Activated CD4-positive, alpha-beta T cell treated with anti-CD3 and anti-CD28 coated beads, Interleukin-2, Interleukin-6, amounts not matched to agents 100 ng/mL and 50 ng/mL, durations not matched to agents 16 hours and 8 hours (primary cell): Measurements from ENCODE around the gene SLC12A3.
"Not testable (repeated sequence)": the region's sequence is repeated elsewhere in the genome, so short reads cannot be mapped to it uniquely, and the experiment has no call there.

Experiments used
- DNase-seq: peaks from one replicate; pipeline ENCODE4 v3.0.0-alpha.2; 2020

SLC12A3 gene

GRCh38 chr16:56869513-56870275 lies 4.7 kb downstream of the SLC12A3 start:
- DNase-seq = peak; percentile 60

- DNase-seq = no peak
Measured at GRCh38 chr16:56870276-56870888, 5.4 kb downstream of the SLC12A3 start.

- no peak for DNase-seq
Measured at GRCh38 chr16:56871172-56871593, 6.2 kb downstream of the SLC12A3 start.

DNA sequence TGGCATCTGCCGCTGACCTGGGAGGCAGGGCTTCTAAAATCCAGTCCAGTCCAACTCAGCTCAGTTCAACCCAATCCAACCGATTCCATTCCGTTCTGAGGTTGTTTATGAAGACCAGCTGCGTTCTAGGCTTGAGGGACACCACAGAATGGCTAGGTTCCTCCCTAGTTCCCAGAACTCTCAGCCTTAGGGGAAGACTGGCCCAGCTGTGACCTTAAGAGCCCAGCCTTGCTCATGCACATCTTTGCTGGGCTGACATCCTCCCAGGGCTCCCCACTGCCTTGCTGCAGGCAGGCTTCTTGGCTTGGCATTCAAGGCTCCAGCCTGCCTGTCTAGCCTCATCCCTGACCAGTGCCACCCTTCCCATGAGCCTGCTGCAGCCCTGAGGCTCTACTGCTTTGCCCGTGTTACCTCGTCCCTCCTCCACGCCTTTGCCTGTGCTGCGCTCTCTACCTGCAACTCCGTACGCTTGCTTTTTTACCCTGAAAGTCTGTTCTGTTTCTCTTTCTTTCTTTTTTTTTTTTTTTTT lies 7.9 kb downstream of the SLC12A3 start:
- DNase-seq = no peak

GRCh38 chr16:56874800-56875199 lies 9.8 kb downstream of the SLC12A3 start:
- no peak for DNase-seq

DNA sequence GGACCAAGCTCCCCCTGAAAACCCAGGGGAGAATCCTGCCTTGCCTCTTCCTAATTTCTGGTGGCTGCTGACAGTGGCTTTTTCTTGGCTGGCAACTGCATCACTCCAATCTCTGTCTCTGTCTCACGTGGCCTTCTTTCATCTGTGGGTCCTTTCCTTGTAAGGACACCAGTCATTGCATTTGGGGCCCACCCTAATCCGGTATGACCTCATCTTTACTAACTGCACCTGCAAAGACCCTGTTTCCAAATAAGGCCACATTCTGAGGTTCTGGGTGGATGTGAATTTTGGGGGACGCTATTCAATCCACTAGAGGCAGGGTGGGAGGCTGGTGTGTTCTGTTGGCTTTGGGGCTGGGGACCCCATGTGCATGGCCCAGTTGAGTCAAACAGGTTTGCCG lies 11.0 kb downstream of the SLC12A3 start:
- no peak for DNase-seq

DNA sequence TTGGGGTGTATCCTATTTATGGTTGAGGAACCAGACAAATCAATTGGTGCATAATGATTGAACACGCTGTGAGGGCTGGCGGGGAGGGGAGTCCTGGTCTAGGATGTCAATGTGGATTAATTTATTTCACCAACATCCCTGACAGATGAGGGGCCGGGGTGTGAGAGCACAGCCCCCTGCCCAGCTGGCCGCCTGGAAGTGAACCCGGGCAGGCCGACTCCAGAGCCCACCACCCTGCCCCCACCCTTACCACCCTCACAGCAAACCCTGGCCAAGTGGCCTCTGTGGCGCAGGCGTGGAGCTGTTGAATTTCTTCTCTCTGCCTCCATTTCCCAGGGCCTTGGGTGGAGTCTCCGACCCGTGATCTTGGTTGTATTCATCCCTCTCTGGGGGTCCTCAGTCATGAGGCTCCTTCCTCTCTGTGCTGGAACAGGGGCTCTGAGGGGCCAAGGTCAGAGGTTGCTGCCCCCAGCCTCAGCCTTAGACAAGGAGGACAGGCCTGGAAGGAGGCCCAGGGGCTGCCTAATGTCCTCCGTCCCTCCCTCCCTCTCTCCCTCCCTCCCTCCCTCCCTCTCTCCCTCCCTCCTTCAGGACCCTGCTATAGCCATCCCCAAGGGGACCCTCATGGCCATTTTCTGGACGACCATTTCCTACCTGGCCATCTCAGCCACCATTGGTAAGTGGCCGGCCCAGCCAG lies 12.6 kb downstream of the SLC12A3 start:
- no peak for DNase-seq

DNA sequence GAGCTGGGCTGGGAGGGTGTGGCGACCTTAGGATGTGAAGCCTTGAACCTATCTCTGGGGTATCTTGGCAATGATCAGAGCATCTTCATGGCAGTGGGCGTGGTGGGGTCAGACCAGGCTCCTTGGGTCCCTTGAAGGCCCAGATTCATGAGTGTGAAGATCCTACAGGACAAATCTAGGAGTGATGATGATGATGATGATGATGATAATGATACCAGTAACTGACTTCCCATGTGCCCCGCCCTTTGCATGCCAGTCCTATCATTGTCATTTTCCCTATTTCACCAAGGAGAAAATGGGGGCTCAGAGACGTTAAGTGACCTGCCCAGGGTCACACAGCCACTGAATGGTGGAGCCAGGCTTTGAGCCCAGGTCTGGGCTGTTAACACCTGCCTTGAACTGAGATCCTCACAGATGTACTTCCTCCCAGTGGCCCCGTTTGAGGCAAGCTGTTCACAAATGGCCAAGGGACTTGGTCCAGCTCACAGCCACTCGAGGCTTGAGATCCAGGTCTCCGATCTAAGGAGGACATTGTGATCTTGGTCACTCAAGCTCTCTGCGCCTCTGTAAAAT lies 13.4 kb downstream of the SLC12A3 start:
- DNase-seq = no peak

DNA sequence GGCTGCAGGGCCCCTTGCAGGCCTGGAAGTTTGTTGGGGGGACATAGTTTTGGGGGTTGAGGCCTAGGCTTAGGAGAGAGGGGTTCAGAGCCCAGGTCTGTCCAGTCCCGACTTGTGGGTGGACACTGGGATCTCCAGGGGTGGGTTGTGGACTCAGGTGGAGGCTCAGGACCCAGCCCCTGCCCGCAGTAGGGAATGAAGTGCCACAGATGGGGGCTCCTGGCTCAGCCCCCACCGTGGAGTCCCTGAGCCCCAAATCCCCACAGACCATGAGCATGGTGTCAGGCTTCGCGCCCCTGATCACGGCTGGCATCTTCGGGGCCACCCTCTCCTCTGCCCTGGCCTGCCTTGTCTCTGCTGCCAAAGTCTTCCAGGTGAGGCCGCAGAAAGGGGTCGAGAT lies 14.3 kb downstream of the SLC12A3 start:
- no peak for DNase-seq

DNA sequence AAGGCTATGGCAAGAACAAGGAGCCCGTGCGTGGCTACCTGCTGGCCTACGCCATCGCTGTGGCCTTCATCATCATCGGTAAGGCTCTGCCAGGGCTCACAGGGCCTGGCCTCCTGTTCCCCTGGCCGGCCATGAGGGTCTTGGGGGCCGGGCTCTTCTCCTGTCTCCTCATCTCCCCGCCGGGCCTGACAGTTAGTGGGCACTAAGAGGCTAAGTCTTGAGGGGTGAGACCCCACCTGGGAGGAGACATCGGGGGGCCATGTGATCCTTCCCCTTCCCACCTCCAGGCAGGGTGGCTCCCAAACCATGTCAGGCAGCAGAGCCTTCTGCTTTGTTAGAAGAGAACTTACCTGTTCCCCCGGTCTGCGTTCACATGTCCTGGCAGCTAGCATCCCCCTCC lies 15.2 kb downstream of the SLC12A3 start:
- no peak for DNase-seq

GRCh38 chr16:56880685-56881084 lies 15.7 kb downstream of the SLC12A3 start:
- DNase-seq = no peak

DNA sequence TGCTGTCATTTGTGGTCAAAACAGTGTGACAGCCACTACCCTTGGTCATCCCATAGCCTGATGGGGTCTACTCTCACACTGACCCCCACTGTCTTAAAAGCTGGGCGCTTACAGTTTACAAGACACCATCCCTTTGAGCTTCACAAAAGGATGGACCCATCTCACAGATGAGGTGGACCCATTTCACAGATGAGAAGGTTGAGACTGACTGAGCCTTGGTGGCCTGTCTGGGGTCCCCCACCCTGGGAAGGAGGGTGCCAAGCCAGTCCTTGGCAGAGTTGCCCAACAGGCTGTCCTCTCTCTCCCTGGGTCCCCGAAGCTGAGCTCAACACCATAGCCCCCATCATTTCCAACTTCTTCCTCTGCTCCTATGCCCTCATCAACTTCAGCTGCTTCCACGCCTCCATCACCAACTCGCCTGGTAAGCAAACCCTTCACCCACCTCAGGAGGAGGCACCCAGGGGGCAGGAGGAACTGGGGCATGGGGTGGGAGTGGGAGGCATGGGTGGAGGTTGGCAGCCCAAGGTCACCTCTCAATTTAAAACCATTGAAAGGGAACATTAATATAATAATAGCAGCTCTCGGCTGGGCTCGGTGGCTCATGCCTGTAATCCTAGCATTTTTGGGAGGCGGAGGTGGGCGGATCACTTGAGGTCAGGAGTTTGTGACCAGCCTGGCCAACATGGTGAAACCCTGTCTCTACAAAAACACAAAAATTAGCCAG lies 17.2 kb downstream of the SLC12A3 start:
- DNase-seq = no peak

- DNase-seq = no peak
Measured at GRCh38 chr16:56883586-56883985, 18.6 kb downstream of the SLC12A3 start.

GRCh38 chr16:56884026-56884582 lies 19.1 kb downstream of the SLC12A3 start:
- no peak for DNase-seq

DNA sequence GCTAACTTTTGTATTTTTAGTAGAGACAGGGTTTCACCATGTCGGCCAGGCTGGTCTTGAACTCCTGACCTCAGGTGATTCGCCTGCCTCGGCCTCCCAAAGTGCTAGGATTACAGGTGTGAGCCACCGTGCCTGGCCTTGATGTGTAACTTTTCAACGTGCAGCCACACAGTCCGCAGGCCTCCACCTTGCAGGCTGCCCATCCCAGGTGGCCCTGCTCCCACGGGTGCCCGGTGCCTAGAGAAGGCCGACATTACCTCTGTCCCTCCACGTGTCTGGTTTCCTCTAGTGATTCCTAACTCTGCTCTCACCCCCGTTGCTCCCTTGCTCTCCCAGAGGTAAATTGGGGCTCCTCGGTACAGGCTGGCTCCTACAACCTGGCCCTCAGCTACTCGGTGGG lies 19.9 kb downstream of the SLC12A3 start:
- DNase-seq = not testable (repeated sequence)

DNA sequence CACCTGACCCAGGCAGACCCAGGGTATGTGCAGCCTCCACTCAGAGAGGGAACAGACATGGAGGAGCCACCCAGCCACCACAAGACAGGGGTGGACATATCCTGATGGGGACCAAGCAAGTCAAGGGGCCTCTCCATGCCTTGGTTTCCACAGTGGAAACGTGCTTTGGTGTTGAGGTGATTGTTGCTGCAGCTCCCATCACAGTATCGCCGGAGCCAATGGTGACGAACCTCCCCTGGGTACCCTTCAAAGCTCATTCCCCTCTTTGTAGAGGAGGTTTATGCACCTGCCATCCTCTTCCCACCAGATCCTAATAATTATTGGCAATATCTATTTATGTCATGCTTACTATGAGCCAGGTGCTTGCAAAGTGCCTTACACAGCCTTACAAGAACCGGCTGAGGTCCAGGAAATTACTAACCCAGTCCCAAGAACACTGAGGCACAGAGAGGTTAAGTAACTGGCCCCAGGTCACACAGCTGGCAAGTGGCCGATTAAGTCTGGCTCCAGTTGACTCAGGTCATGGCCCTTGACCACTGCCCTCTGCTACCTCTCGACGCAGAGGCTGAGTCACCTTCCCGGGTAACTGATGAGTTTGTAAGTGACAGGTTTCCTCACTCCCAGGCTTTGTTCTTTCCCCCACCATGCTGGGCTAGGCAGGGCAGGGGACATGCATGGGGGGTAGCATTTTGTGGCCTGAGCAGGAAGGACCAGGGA lies 20.6 kb downstream of the SLC12A3 start:
- no peak for DNase-seq

DNA sequence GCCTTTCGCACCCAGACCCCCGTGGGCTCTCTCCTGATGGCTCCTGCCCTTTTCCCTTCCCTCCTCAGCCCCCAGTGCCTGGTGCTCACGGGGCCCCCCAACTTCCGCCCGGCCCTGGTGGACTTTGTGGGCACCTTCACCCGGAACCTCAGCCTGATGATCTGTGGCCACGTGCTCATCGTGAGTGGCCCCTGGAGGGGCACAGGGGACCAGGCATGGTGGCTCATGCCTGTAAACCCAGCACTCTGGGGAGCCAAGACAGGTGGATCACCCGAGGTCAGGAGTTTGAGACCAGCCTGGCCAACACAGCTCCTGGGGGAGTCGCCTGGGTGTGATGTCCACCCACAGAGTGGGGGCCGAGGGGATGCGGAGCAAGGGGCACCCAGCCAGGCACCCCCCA lies 21.3 kb downstream of the SLC12A3 start:
- no peak for DNase-seq

DNA sequence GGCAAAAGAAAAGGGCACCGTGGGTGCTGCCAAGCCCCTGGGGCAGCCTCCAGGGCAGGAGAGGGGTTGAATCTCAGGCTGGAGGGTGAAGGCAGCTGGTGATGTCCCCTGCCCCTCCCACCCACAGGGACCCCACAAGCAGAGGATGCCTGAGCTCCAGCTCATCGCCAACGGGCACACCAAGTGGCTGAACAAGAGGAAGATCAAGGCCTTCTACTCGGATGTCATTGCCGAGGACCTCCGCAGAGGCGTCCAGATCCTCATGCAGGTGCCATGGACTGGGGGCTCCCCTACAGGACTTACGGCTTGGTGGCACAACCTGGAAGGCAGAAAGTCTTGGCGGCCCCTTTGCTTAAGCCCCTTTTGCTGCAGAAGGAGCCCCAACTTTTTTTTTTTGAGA lies 21.8 kb downstream of the SLC12A3 start:
- DNase-seq = no peak

DNA sequence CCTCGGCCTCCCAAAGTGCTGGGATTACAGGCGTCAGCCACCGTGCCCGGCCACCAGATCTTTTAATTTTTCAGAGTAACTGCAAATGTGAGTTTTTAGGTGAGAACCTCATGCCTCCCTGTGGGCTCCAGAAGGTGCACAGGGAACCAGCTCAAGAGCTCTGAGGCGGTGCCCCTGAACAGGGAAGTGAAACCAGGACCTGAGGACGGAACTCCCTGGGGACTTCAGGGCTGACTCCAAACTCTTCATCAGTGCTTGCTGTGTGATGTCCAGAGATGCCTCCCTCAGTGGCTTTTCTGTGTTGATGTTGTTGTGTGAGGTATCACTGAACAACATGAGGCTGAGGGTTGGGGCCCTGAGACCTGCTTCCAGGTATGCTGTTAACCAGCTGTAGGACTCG lies 23.8 kb downstream of the SLC12A3 start:
- DNase-seq = no peak

GRCh38 chr16:56889206-56889605 lies 24.2 kb downstream of the SLC12A3 start:
- DNase-seq = no peak

DNA sequence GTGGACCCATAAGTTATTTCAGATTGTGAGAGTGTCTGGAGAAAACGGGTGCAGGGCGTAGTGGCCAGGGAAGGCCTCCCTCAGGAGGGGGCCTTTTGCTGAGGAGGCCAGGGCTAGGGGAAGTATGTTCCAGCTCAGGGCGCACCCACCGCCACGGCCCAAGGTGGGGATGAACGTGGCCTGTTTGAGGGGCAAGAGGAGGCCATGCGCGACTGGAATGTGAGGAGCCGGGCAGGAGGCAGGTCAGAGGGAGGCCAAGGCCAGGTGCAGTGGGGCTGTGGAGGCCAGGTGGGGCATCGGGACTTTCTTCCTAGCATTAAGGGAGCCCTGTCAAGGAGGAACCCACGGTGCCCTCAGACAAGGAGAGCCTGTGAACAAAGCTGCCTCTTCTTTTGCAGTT lies 26.7 kb downstream of the SLC12A3 start:
- no peak for DNase-seq

DNA sequence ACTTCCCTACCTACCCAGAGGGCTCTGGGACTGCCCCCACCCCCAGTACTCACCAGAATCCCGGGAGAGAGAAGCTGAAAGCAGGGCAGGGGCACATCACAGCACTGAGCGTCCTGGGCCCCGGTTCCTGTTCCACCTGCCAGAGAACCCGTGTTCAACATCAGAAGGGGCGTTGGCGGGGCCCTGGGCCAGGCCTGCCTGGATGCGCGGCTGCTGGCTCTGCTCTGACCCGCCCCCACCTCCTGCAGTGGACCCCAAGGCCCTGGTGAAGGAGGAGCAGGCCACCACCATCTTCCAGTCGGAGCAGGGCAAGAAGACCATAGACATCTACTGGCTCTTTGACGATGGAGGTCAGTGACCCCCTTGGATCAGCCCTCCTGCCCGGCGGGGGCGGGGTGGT lies 27.7 kb downstream of the SLC12A3 start:
- DNase-seq = no peak
